IPS-18c (cell line): Measurements from ENCODE around the gene TUFT1.
"Not testable (repeated sequence)": the region's sequence is repeated elsewhere in the genome, so short reads cannot be mapped to it uniquely, and the experiment has no call there.

Experiments used
- H3K4me3 ChIP-seq: 2 replicates; pipeline ENCODE4 v1.7.0; 2013; ENCODE audit warnings: low read depth, mild to moderate bottlenecking, low read length, moderate library complexity; ENCODE audit not compliant: insufficient read depth
- H3K9me3 ChIP-seq: one replicate; pipeline ENCODE4 v1.6.1; 2013; ENCODE audit warnings: mild to moderate bottlenecking, low read length, moderate library complexity; ENCODE audit not compliant: control insufficient read depth, insufficient read depth

The TUFT1 gene

DNA sequence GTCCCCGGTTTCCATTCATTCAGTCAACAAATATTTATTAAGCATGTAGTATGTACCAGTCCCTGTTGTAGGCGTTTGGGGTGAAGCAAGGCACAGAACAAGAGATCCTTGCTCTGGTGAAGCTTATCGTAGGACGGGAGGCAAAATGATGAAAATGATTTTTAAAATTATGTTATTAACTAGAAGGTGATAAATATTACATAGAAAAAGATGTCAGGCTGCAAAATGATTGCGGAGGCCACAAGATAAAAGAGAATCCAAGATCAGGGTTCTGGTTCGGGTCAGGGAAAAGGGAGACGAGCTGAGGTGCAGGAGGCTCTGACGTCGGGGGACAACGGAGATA is 29.5 kb upstream of the TUFT1 start:
- H3K9me3 ChIP-seq: no peaks in the 10 kb centered on the region
- H3K4me3 ChIP-seq: peak overlapping the region; percentile 56

DNA sequence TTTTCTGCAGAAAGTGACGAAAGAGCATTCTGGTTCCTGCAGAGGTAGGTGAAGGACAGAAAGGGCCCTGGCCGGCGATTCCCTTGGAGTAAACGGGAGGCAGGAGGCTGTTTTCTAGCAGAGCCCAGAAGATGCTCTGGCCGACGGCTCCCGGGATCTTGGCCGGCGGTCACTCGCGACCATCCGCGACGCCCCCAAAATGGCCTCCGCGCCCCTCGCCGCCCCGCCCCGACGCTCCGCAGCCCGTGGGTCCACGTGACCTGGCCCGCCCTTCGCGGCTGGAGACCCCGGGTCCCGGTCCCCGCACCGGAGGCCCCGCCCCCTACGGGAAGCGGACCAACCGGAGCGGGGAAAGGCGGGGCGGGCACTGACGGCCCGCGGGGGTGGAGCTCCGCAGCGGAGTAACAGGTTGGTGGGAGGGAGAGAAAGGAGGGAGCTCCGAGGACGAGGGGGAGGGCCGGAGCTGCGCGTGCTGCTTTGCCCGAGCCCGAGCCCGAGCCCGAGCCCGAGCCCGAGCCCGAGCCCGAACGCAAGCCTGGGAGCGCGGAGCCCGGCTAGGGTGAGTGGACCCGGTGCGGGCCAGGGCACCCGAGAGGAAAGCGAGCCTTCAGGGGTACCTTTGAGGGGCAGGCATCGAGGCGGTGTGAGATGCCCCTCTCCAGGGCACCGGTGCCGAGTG is 29.0 kb upstream of the TUFT1 start, which contains the start of gene CGN:
TSS of gene CGN (plus strand) at position 431 of the 679 bp plus-strand sequence. CDS start 7,133 bp downstream, outside the sequence.
- Histone ChIP-seq H3K4me3 (peak within 1 kb of the TSS; percentile 56), H3K9me3 (no peaks in the 10 kb centered on the region)

DNA sequence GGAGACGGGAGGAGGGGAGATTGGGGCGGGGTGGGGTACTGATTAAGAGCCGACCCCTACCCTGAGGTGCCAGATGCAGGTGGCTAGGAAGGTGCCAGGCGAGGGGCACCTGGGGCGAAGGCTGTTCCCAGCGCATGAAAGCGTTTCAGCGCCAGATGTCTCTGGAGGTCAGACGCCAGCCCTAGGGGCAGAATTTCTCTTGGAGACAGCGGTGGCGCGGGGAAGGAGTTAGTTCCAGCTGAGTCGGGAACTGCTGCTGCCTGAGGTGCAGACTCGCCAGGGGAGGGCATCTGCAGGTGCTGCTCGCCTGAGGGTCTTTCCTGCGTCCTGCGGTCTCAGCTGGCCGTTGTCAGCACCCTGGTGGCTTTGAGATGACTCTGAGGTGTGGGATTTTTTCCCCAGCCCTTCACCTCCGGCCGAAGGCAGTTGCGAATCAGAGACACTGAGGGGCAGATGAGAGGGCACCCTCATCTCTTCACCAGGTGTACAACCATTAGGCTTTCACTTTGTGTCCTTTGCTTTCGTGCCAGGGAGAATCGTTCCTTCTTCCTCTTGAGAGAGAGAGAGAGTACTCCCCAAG is 28.4 kb upstream of the TUFT1 start:
- H3K4me3 ChIP-seq: peak overlapping the region; percentile 56
- no peaks in the 10 kb centered on the region for H3K9me3 ChIP-seq

DNA sequence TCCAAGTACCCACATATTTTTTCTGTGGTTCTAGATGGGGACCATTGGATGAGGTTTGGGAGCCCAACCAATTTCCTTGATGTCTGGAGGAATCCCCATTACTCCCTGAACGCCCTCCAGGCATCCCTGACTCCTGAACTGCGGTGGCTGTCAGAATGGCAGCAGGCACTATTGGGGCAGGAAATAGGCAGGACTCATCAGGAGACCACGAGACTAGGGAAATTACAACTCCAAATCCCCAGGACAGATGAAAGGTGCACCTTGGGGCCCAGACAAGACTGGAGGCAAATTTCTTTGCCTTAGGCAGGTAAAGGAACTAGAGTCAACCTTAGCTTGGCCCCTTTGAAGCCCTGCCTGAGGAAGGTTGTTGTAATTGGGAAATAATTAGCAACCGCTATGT is 27.8 kb upstream of the TUFT1 start:
- H3K9me3 ChIP-seq: no peaks in the 10 kb centered on the region
- peak overlapping the region; percentile 56 for H3K4me3 ChIP-seq

DNA sequence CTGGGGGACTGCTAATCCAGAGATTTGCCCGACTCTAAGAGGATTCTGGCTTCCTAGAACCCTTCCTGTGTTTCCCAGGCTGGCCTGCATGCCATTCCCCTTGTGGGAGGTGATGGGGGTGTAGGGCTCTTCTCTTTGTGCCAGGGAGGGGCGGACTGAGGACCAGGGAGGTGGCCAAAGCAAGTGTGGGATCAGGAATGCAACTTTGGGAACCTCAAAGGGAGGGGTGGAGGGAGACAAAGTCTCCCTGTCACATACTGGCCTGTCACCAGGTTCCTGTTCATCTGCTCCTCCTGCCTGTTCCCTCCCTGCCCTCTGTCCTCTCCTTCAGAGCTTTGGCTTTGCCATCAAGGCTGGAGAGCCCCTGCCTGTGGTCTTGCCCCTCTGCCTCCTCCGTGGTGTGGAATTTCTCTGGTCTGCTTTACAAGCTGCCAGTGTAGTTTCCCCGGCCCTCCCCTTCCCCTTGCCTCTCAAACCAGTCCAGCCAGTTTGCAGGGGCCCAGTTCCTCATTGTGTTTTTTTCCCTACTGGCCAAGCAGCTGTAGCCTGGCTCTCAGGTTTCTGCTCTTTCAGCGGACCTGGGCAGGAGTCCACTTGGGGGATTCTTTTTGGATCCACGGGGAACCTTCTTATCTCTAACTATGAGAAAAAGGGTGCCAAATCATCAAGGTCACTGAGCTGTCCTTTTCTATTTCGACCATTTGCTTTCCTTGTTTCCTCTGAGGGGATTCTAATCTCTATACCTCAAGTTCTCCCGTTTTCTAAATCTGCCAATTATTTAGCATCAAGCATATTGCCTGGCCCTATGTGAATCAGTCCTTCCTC is 27.1 kb upstream of the TUFT1 start:
- Histone ChIP-seq H3K9me3 (no peaks in the 10 kb centered on the region), H3K4me3 (peak overlapping the region; percentile 56)

DNA sequence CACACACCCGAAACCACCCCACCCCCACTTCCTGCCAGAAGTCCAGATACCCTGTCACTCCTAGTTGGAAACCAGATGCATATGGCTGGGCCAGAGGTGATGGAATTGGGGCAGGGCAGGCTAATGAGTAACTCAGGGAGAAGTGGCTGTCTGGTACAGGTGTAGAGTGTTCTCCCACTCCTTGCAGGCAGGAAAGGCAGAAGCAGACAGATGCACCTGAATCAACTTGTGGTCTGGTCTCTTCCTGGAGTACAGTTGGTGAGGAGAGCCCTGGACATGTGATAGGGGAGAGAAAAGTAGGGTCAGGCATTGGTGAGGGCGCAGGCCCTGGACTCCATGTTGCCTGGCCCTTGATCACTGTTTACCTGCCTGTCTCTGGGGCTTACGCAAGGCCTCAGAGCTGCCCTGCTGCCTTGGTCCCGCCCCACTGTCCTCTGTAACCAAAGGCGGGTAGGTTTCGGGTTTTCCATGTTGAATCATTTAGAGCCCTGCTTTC is 26.4 kb upstream of the TUFT1 start:
- Histone ChIP-seq H3K9me3 (no peaks in the 10 kb centered on the region), H3K4me3 (peak overlapping the region; percentile 56)

DNA sequence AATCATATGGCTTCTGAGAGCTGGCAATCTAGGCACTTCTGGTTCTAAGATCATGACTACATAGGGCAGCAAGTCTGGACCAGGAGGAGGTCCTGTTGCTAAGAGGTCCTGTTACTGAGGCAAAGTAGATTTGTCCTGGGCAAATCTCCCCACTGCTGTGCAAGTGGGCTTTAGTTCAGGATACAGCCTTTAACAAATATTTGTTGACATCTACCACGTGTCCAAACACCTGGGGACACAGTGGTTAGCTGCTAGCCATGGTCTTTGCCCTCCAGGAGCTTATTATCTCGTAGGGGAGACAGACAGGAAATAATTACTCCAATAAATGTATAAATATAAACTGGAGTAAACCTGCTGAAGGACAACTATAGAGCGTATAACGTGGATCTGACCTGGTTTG is 25.7 kb upstream of the TUFT1 start:
- Histone ChIP-seq H3K9me3 (no peaks in the 10 kb centered on the region), H3K4me3 (no peak overlapping the region; the same call in 1 of the 2 replicates)

DNA sequence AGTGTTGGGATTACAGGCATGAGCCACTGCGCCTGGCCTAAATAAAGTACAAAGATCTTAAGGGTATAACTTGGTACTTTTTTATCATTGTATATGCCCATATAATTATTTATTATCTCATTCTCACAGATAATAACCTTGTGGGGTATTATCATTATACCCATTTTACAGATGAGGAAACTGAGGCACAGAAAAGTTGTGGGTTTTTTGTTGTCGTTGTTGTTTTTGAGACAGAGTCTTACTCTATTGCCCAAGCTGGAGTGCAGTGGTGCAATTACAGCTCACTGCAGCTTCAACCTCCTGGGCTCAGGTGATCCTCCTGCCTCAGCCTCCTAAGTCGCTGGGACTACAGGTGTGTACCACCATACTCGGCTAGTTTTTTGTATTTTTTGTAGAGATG is 24.8 kb upstream of the TUFT1 start:
- H3K9me3 ChIP-seq: no peaks in the 10 kb centered on the region
- no peak overlapping the region for H3K4me3 ChIP-seq

DNA sequence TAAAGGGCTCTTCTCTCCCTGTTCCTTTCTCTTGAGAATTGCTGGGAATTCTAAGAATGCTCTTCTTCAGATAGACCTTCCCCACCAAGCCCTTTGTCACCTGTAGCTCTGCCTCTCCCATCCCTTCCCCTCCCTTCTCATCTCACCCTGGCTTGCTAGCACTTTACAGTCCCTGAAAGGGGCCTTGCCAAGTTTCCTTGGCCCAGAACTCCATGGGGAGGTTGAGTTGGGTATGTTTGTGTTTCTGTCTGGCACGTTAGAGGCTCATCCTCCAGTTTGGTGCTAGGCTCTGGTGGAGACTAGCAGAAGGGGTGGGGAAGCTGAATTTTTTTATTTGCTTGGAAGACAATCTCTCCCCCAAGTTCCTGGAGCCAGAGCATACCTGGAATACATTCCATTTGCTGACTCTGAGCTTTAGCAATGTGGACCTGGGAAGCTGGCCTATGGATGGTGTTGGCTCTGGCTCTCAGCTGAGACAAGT is 24.0 kb upstream of the TUFT1 start:
- Histone ChIP-seq H3K9me3 (no peaks in the 10 kb centered on the region), H3K4me3 (no peak overlapping the region)

DNA sequence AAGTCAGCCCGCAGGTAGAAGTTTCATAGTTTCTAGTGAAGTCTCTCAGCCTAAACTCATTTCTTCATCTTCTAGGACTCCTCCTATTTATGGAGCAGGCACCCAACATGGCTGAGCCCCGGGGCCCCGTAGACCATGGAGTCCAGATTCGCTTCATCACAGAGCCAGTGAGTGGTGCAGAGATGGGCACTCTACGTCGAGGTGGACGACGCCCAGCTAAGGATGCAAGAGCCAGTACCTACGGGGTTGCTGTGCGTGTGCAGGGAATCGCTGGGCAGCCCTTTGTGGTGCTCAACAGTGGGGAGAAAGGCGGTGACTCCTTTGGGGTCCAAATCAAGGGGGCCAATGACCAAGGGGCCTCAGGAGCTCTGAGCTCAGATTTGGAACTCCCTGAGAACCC is 21.7 kb upstream of the TUFT1 start:
- no peaks in the 10 kb centered on the region for H3K9me3 ChIP-seq
- H3K4me3 ChIP-seq: no peak overlapping the region

DNA sequence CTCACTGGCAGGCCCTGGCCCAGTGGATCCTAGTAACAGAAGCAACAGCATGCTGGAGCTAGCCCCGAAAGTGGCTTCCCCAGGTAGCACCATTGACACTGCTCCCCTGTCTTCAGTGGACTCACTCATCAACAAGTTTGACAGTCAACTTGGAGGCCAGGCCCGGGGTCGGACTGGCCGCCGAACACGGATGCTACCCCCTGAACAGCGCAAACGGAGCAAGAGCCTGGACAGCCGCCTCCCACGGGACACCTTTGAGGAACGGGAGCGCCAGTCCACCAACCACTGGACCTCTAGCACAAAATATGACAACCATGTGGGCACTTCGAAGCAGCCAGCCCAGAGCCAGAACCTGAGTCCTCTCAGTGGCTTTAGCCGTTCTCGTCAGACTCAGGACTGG is 21.2 kb upstream of the TUFT1 start:
- H3K4me3 ChIP-seq: no peak overlapping the region
- no peaks in the 10 kb centered on the region for H3K9me3 ChIP-seq

DNA sequence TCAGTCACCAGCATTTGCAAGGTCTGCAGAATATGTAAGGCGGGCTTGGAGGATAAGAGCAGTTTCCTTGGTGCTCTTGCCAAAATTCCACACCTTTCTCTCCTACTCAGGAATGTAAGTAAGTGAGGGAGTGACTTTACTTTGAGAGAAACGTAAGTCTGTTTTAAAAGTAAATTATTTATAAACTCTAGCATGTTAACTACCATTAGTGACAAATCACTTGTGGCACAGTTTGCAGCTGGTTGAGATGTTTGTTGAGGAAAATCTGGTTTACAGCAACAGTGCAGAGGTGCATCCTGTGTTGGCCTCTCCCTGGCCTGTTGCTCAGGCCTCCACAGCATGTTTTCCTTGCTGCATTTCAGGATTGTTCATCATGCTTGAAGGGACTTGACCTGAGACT is 20.4 kb upstream of the TUFT1 start:
- no peak overlapping the region for H3K4me3 ChIP-seq

DNA sequence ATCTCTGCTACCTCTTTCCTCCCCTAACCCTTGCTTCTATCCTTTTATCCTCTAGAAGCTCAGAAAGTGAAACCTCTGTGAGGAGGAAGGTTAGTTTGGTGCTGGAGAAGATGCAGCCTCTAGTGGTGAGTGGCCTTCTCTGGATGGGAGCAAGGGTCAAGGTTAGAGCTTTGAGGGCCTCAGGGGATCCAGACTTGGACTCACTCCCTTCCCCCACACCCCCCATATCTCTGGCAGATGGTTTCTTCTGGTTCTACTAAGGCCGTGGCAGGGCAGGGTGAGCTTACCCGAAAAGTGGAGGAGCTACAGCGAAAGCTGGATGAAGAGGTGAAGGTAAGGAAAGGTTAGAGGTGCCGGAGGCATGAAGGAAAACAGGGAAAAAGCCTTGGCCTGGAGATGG is 19.8 kb upstream of the TUFT1 start:
- H3K4me3 ChIP-seq: no peak overlapping the region
- no peaks in the 10 kb centered on the region for H3K9me3 ChIP-seq

More for the DNA sequence above, 20.4 kb upstream of the TUFT1 start:
- no peaks in the 10 kb centered on the region for H3K9me3 ChIP-seq

DNA sequence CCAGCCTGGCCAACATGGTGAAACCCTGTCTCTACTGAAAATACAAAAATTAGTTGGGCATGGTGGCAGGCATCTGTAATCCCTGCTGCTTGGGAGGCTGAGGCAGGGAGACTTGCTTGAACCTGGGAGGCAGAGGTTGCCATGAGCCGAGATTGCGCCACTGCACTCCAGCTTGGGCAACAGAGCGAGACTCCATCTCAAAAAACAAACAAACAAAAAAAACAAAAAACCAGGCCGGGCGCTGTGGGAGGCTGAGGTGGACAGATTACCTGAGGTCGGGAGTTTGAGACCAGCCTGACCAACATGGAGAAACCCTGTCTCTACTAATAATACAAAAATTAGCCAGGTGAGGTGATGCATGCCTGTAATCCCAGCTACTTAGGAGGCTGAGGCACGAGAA is 17.7 kb upstream of the TUFT1 start:
- H3K4me3 ChIP-seq, H3K9me3 ChIP-seq: not testable (repeated sequence)

DNA sequence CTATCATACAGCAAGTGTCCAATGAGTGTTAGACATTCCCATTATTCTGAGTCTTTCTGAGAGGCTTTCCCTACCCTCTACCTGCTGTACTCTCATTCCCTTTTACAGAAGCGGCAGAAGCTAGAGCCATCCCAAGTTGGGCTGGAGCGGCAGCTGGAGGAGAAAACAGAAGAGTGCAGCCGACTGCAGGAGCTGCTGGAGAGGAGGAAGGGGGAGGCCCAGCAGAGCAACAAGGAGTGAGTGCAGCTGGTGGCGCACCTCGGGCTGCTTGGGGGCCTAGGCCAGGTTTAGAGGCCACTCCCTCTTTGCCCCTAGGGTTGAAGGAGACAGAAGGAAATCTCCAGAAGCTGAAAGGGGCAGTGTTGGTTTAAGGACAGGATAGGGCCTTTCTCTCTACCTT is 16.8 kb upstream of the TUFT1 start:
- Histone ChIP-seq H3K4me3 (no peak overlapping the region), H3K9me3 (peaks cover 2% of the 10 kb centered on the region)

DNA sequence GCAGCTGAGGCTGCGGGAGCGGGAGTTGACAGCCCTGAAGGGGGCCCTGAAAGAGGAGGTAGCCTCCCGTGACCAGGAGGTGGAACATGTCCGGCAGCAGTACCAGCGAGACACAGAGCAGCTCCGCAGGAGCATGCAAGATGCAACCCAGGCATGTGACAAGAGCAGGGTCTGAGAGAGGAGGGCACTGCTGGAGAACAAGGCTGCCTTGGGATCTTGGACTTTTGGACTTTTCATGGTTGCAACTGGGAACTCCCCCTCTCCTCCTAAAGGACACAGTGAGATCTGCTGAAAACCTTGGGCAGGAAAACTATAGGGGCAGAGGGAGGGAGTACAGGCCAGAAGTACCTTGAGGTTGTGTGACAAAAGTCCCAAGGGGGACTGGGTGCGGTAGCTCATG is 15.4 kb upstream of the TUFT1 start:
- Histone ChIP-seq H3K9me3 (peaks cover 2% of the 10 kb centered on the region), H3K4me3 (no peak overlapping the region)

DNA sequence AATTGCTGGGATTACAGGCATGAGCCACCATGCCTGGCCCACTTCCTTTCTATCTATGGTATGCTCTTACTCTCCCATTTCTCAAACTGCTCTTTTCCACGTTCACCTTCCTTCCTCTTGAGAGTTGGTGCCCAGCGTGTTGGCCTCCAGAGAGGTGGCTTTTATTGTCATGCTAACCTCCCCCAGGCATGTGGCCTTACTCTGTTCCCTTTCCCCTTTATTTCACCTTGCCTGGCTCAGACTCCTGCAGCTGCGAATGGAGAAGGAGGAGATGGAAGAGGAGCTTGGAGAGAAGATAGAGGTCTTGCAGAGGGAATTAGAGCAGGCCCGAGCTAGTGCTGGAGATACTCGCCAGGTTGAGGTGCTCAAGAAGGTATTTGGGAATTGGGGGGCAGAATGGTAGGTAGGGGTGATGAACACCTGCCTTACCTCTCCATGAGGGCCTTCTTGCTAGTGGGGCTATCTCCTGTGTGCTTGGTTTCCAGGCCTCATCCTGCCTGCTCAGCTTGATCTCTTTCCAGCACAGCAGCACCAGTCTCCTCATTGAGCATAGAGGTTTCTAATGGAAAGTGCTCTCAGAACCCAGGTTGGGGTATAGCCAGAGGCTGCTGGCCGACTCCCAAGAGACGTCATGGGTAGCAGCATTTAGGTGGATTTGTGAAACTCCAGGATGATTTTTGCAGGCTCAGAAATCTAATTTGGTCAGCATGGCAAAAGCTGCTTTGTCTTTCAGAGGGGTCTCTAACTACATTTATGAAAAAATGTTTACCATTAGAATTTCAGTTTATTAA is 13.2 kb upstream of the TUFT1 start:
- peaks cover 2% of the 10 kb centered on the region for H3K9me3 ChIP-seq
- H3K4me3 ChIP-seq: no peak overlapping the region
